ENCODE measurements around the gene BFSP2. TPM values are rescaled to one million over a fixed set of nuclear protein-coding genes. Genes with fewer than 3 reads are reported as not detected.
A peak's percentile ranks its signal among the peaks of the same experiment; 100 is the strongest.
"Not testable (repeated sequence)": the region's sequence is repeated elsewhere in the genome, so short reads cannot be mapped to it uniquely, and the experiment has no call there.

Gene BFSP2
- total RNA-seq, 2 donors from 2014 or later, result 1.0 TPM; not detected in 1

- not testable (repeated sequence) for H3K4me1 Mint-ChIP-seq; H3K9me3 Mint-ChIP-seq; ATAC-seq (replicated peaks); H3K27me3 Mint-ChIP-seq; H3K36me3 Mint-ChIP-seq (ENCODE audit: low read depth); H3K27ac Mint-ChIP-seq; H3K4me3 Mint-ChIP-seq
These were observed 82.6 kb downstream of the BFSP2 start for GRCh38 chr3:133482474-133482873.

DNA sequence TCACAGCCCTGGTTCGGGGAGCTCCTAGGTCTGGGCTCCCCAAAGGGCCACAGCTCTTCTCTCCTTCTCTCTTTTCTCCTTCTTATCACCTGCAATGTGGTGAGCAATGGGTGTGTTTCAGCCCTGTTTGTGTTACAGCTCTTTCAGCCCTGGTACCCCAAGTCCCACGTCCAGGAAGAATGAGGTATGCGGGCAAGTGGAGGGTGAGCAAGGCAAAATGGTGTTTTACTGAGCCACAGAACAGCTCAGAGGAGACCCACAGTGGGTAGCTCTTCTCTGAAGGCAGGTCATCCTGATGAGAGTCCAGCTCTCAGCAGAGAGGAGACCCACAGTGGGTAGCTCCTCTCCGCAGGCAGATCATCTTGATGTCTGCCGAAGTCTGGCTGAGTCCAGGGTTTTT is 86.8 kb downstream of the BFSP2 start:
- Mint-ChIP-seq H3K4me1 (peaks cover 21% of the 10 kb centered on the region), H3K36me3 (ENCODE audit: low read depth) (no peaks in the 10 kb centered on the region), H3K27ac (no peak overlapping the region), H3K9me3 (no peaks in the 10 kb centered on the region), H3K27me3 (no peaks in the 10 kb centered on the region), H3K4me3 (no peak overlapping the region)
- no peak for ATAC-seq (replicated peaks)

GRCh38 chr3:133487204-133487603 is 87.3 kb downstream of the BFSP2 start:
- no peaks in the 10 kb centered on the region for H3K9me3 Mint-ChIP-seq
- H3K4me1 Mint-ChIP-seq, result peaks cover 22% of the 10 kb centered on the region
- no peaks in the 10 kb centered on the region for H3K36me3 Mint-ChIP-seq (ENCODE audit: low read depth)
- H3K27ac Mint-ChIP-seq, result no peak overlapping the region
- H3K4me3 Mint-ChIP-seq, result no peak overlapping the region
- no peaks in the 10 kb centered on the region for H3K27me3 Mint-ChIP-seq
- ATAC-seq (replicated peaks), result no peak

- Mint-ChIP-seq H3K36me3 (ENCODE audit: low read depth) (no peaks in the 10 kb centered on the region), H3K27me3 (no peaks in the 10 kb centered on the region), H3K27ac (no peak overlapping the region), H3K4me1 (peaks cover 29% of the 10 kb centered on the region), H3K9me3 (no peaks in the 10 kb centered on the region), H3K4me3 (no peak overlapping the region)
- no peak for ATAC-seq (replicated peaks)
These were observed 88.2 kb downstream of the BFSP2 start for GRCh38 chr3:133487920-133488540.

DNA sequence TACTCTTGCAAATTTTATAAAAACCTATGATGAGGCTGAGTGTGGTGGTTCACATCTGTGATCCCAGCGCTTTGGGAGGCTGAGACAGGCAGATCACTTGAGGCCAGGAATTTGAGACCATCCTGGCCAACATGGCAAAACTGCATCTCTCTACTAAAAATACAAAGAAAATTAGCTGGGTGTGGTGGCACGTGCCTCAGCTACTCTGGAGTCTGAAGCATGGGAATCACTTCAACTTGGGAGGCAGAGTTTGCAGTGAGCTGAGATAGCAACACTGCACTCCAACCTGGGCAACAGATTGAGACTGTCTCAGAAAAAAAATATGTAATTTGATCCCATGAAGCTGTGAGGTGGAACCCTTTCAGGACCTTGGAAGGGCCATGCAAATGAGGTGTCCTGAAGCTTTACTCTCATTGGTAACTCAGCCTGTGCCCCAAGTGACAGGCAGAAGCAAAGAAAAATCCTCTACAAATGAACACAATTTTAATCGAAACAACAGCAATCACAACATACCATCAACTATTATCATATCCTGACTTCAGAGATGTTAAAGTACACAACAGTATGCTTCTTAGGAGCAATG is 89.0 kb downstream of the BFSP2 start:
- Mint-ChIP-seq H3K27me3 (no peaks in the 10 kb centered on the region), H3K9me3 (no peaks in the 10 kb centered on the region), H3K27ac (peak overlapping the region; percentile 78), H3K36me3 (ENCODE audit: low read depth) (no peaks in the 10 kb centered on the region), H3K4me1 (peaks cover 29% of the 10 kb centered on the region), H3K4me3 (peak overlapping the region; percentile 60)
- ATAC-seq (replicated peaks), result no peak

DNA sequence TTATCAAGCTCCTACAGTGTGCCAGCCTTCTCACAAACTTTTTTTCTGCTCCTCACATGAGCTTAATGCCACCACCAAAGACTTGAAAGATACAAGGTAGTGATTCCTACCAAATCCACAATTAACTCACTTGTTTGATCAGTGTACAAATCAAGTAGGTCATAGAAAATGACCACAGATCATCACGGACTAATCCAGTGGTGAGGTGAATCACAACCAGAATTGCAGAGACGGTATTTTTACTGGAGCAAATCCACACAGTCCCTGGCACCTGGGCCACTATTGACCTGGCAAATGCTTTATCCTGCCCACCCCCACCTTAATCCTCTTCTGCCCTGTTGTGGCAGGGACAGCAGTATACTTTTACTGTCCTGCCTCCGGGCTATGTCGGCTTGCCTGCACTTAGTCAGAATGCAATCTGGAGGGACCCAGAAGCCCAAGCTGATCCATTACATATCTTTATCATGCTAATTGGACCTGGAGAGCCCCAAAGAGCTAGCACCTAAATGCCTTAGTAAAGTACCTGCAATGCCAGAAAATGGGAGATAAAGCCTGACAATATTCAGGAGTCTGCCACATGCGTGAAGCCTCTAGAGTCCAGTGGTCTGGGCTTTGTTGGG is 89.7 kb downstream of the BFSP2 start:
- H3K36me3 Mint-ChIP-seq (ENCODE audit: low read depth), result no peaks in the 10 kb centered on the region
- no peaks in the 10 kb centered on the region for H3K9me3 Mint-ChIP-seq
- peak overlapping the region; percentile 78 for H3K27ac Mint-ChIP-seq
- H3K27me3 Mint-ChIP-seq, result no peaks in the 10 kb centered on the region
- peak overlapping the region; percentile 60 for H3K4me3 Mint-ChIP-seq
- ATAC-seq (replicated peaks), result peak; percentile 34
- H3K4me1 Mint-ChIP-seq, result peaks cover 29% of the 10 kb centered on the region

GRCh38 chr3:133490468-133491351 is 90.9 kb downstream of the BFSP2 start:
- Mint-ChIP-seq H3K27ac (peak overlapping the region; percentile 78), H3K4me3 (peak overlapping the region; percentile 60), H3K4me1 (peaks cover 29% of the 10 kb centered on the region), H3K27me3 (no peaks in the 10 kb centered on the region), H3K9me3 (no peaks in the 10 kb centered on the region), H3K36me3 (ENCODE audit: low read depth) (no peaks in the 10 kb centered on the region)
- ATAC-seq (replicated peaks), result peak; percentile 88

GRCh38 chr3:133491481-133492059 is 91.7 kb downstream of the BFSP2 start:
- H3K36me3 Mint-ChIP-seq (ENCODE audit: low read depth), result no peaks in the 10 kb centered on the region
- H3K9me3 Mint-ChIP-seq, result no peaks in the 10 kb centered on the region
- H3K27me3 Mint-ChIP-seq, result no peaks in the 10 kb centered on the region
- peaks cover 29% of the 10 kb centered on the region for H3K4me1 Mint-ChIP-seq
- ATAC-seq (replicated peaks), result no peak
- H3K4me3 Mint-ChIP-seq, result peak overlapping the region; percentile 60
- H3K27ac Mint-ChIP-seq, result peak overlapping the region; percentile 78

- ATAC-seq (replicated peaks), result no peak
- no peaks in the 10 kb centered on the region for H3K27me3 Mint-ChIP-seq
- H3K9me3 Mint-ChIP-seq, result no peaks in the 10 kb centered on the region
- H3K4me1 Mint-ChIP-seq, result peaks cover 29% of the 10 kb centered on the region
- peak overlapping the region; percentile 23 for H3K27ac Mint-ChIP-seq
- peak overlapping the region; percentile 42 for H3K4me3 Mint-ChIP-seq
- H3K36me3 Mint-ChIP-seq (ENCODE audit: low read depth), result no peaks in the 10 kb centered on the region
These were observed 92.4 kb downstream of the BFSP2 start for GRCh38 chr3:133492159-133492741.

DNA sequence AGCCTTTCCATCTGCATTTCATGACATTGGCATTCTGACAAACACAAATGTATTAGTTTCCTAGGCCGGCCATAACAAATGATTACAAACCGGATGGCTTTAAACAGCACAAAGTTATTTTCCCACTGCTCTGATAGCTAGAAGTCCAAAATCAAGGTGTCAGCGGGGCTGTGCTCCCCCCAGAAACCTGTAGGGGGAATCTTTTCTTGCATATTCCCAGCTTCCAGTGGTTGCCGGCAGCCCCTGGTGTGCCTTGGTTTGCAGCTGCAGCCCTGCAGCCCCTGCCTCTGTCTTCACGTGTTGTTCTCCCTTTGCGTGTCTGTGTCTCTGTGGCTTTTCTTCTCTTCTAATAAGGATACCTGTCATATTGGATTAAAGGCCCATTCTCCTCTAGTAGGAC is 94.6 kb downstream of the BFSP2 start:
- Mint-ChIP-seq H3K4me1 (peaks cover 29% of the 10 kb centered on the region), H3K4me3 (no peak overlapping the region), H3K36me3 (ENCODE audit: low read depth) (no peaks in the 10 kb centered on the region), H3K27me3 (no peaks in the 10 kb centered on the region), H3K9me3 (no peaks in the 10 kb centered on the region), H3K27ac (no peak overlapping the region)
- ATAC-seq (replicated peaks), result no peak

DNA sequence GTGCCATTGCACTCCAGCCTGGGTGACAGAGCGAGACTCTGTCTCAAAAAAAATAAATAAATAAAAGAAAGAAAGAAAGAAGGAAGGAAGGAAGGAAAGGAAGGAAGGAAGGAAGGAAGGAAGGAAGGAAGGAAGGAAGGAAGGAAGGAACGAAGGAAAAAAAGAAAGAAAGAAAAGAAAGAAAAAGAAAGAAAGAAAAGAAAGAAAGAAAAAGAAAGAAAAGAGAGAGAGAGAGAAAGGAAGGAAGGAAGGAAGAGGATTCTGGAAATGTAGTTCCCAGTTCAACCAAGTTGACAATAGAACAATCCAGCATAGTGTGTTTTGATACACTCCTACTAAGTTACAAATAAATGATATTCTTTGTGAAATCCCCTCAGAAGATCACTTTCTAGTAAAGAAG is 102.7 kb downstream of the BFSP2 start:
- H3K27ac Mint-ChIP-seq; H3K36me3 Mint-ChIP-seq (ENCODE audit: low read depth); ATAC-seq (replicated peaks); H3K27me3 Mint-ChIP-seq; H3K4me3 Mint-ChIP-seq; H3K9me3 Mint-ChIP-seq: not testable (repeated sequence)
- H3K4me1 Mint-ChIP-seq, result peaks cover 13% of the 10 kb centered on the region

GRCh38 chr3:133503409-133503808 is 103.6 kb downstream of the BFSP2 start:
- Mint-ChIP-seq H3K27ac (no peak overlapping the region), H3K9me3 (no peaks in the 10 kb centered on the region), H3K27me3 (no peaks in the 10 kb centered on the region), H3K4me1 (peaks cover 13% of the 10 kb centered on the region), H3K36me3 (ENCODE audit: low read depth) (no peaks in the 10 kb centered on the region), H3K4me3 (no peak overlapping the region)
- ATAC-seq (replicated peaks), result no peak

GRCh38 chr3:133504736-133505135 is 104.9 kb downstream of the BFSP2 start:
- Mint-ChIP-seq H3K4me1 (peaks cover 9% of the 10 kb centered on the region), H3K27ac (no peak overlapping the region), H3K4me3 (no peak overlapping the region), H3K27me3 (no peaks in the 10 kb centered on the region), H3K9me3 (no peaks in the 10 kb centered on the region), H3K36me3 (ENCODE audit: low read depth) (no peaks in the 10 kb centered on the region)
- no peak for ATAC-seq (replicated peaks)

GRCh38 chr3:133505813-133506212 is 106.0 kb downstream of the BFSP2 start:
- no peaks in the 10 kb centered on the region for H3K27me3 Mint-ChIP-seq
- peak overlapping the region; percentile 74 for H3K4me3 Mint-ChIP-seq
- ATAC-seq (replicated peaks), result no peak
- peak overlapping the region; percentile 80 for H3K27ac Mint-ChIP-seq
- H3K4me1 Mint-ChIP-seq, result peaks cover 9% of the 10 kb centered on the region
- H3K9me3 Mint-ChIP-seq, result no peaks in the 10 kb centered on the region
- H3K36me3 Mint-ChIP-seq (ENCODE audit: low read depth), result no peaks in the 10 kb centered on the region
